Osteoblast (primary cell): ENCODE measurements around the gene RBM39. TPM values are rescaled to one million over a fixed set of nuclear protein-coding genes. Genes with fewer than 3 reads are reported as not detected.
A peak's percentile ranks its signal among the peaks of the same experiment; 100 is the strongest.

ENCODE experiments used
- DNase-seq: peaks from one replicate; pipeline ENCODE4 v3.0.0; 2011; ENCODE audit warnings: low spot score, mixed read lengths; ENCODE audit not compliant: insufficient read length; ENCODE audit errors: missing footprints
- H2AFZ ChIP-seq: 2 replicates; pipeline ENCODE4 v1.6.0; 2011; ENCODE audit warnings: mild to moderate bottlenecking, low read length
- H3K27ac ChIP-seq: 2 replicates; pipeline ENCODE4 v1.5.1; 2011; ENCODE audit warnings: mild to moderate bottlenecking, low read depth, low read length, moderate library complexity
- H3K27me3 ChIP-seq: 2 replicates; pipeline ENCODE4 v1.6.0; 2012; ENCODE audit warnings: mild to moderate bottlenecking, control low read depth, inconsistent platforms, low read length, moderate library complexity; ENCODE audit not compliant: insufficient read depth
- H3K36me3 ChIP-seq: 2 replicates; pipeline ENCODE4 v1.5.1; 2011; ENCODE audit warnings: mild to moderate bottlenecking, low read length, control low read depth, moderate library complexity; ENCODE audit not compliant: insufficient read depth
- H3K4me1 ChIP-seq: 2 replicates; pipeline ENCODE4 v1.5.1; 2011; ENCODE audit warnings: mild to moderate bottlenecking, low read length, control low read depth, moderate library complexity; ENCODE audit not compliant: insufficient read depth
- H3K4me2 ChIP-seq: 2 replicates; pipeline ENCODE4 v1.6.0; 2011; ENCODE audit warnings: mild to moderate bottlenecking, low read length; ENCODE audit not compliant: insufficient read depth
- H3K4me3 ChIP-seq: fragments of 200-600 bp; sonication (generic); 3 replicates; pipeline ENCODE4 v1.5.1; 2012; ENCODE audit warnings: mild to moderate bottlenecking, low read length, inconsistent platforms; ENCODE audit not compliant: insufficient read depth
- H3K79me2 ChIP-seq: 2 replicates; pipeline ENCODE4 v1.6.0; 2012; ENCODE audit warnings: mild to moderate bottlenecking, low read length, control low read depth, inconsistent platforms; ENCODE audit not compliant: insufficient read depth
- H3K9me3 ChIP-seq: 2 replicates; pipeline ENCODE4 v1.5.1; 2011; ENCODE audit warnings: low read depth, low read length, control low read depth
- H4K20me1 ChIP-seq: 2 replicates; pipeline ENCODE4 v1.6.0; 2012; ENCODE audit warnings: mild to moderate bottlenecking, low read length, control low read depth; ENCODE audit not compliant: insufficient read depth
- CTCF ChIP-seq: IDR thresholded peaks from 2 replicates; pipeline ENCODE4 v1.5.1; 2011; ENCODE audit warnings: mild to moderate bottlenecking, low read depth, low read length, moderate library complexity; ENCODE audit errors: extremely low read depth
- total RNA-seq: library from RNA; depleted of rRNA; stranded (reverse); fragments of >200 nt; gene quantifications from 2 replicates; pipeline ENCODE4 v1.2.3, GENCODE V29; 2012

The RBM39 gene
- total RNA-seq, 1 donor = 300 TPM

- no peak for DNase-seq
- Histone ChIP-seq H3K36me3 (peaks cover 25% of the 10 kb centered on the region), H3K4me3 (no peak overlapping the region), H3K27ac (no peak overlapping the region), H3K9me3 (no peaks in the 10 kb centered on the region), H3K27me3 (no peaks in the 10 kb centered on the region), H3K4me2 (no peak overlapping the region), H2AFZ (no peak overlapping the region), H3K79me2 (peaks cover 42% of the 10 kb centered on the region), H3K4me1 (peaks cover 28% of the 10 kb centered on the region), H4K20me1 (peaks cover 34% of the 10 kb centered on the region)
- TF ChIP-seq CTCF = no peak
These were observed 76.1 kb downstream of the RBM39 start for GRCh38 chr20:35665949-35666288.

GRCh38 chr20:35664466-35665206, 77.4 kb downstream of the RBM39 start, which contains the start of the genes CPNE1 and RBM12:
Gene CPNE1 (minus strand): TSS chr20:35664900. CDS start chr20:35632923, 31,977 bp downstream.
Gene RBM12 (minus strand): TSS chr20:35664900. CDS start chr20:35655322, 9,578 bp downstream.
- peak; percentile 99 for DNase-seq
- H3K9me3 ChIP-seq = no peaks in the 10 kb centered on the region
- H3K27ac ChIP-seq = peak within 1 kb of the TSS; percentile 98
- TF ChIP-seq CTCF = no peak
- H3K4me1 ChIP-seq = peaks cover 28% of the 10 kb centered on the region
- peak within 1 kb of the TSS; percentile 99 for H3K4me3 ChIP-seq
- no peaks in the 10 kb centered on the region for H3K27me3 ChIP-seq
- H2AFZ ChIP-seq = peak within 1 kb of the TSS; percentile 91
- peaks cover 46% of the 10 kb centered on the region for H4K20me1 ChIP-seq
- peaks cover 14% of the 10 kb centered on the region for H3K36me3 ChIP-seq
- peaks cover 55% of the 10 kb centered on the region for H3K79me2 ChIP-seq
- H3K4me2 ChIP-seq = peak within 1 kb of the TSS; percentile 100

GRCh38 chr20:35663516-35664465, 78.3 kb downstream of the RBM39 start:
- Histone ChIP-seq H4K20me1 (peaks cover 53% of the 10 kb centered on the region), H3K4me2 (peak overlapping the region; percentile 100), H3K4me1 (peaks cover 28% of the 10 kb centered on the region), H3K27ac (peak overlapping the region; percentile 98), H3K4me3 (peak overlapping the region; percentile 99), H2AFZ (peak overlapping the region; percentile 91), H3K9me3 (no peaks in the 10 kb centered on the region), H3K36me3 (peaks cover 7% of the 10 kb centered on the region), H3K27me3 (no peaks in the 10 kb centered on the region), H3K79me2 (peaks cover 63% of the 10 kb centered on the region)
- DNase-seq = peak; percentile 71
- no peak for TF ChIP-seq CTCF
